Stimulated activated CD4-positive, alpha-beta T cell treated with anti-CD3 and anti-CD28 coated beads, Interleukin-4, amount 100 ng/mL, for 24 hours (primary cell): Measurements from ENCODE around the gene ZNF692.

Experiments
- DNase-seq: peaks from one replicate; pipeline ENCODE4 v3.0.0-alpha.2; 2020

ZNF692 gene

DNA sequence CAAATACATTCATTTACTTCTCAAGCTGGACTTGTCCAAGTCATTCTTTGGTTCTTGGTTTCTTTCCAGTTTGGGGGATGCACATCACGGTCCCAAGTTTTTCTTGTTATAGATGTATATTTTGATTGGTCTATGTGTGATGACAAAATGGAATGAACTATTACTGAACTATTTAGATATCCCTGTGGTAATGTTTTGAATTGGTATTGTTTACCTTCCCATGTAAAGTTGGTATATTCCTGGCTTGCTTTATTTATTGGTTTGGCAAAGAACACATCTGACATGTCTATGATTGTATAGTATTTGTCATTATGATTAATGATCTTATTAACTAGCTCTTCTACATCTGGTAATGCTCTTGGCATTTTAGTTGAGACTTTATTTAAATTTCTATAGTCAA lies 22.4 kb upstream of the ZNF692 start:
- no peak for DNase-seq

GRCh38 chr1:248873993-248874533 lies 15.2 kb upstream of the ZNF692 start:
- DNase-seq = peak; percentile 86

DNA sequence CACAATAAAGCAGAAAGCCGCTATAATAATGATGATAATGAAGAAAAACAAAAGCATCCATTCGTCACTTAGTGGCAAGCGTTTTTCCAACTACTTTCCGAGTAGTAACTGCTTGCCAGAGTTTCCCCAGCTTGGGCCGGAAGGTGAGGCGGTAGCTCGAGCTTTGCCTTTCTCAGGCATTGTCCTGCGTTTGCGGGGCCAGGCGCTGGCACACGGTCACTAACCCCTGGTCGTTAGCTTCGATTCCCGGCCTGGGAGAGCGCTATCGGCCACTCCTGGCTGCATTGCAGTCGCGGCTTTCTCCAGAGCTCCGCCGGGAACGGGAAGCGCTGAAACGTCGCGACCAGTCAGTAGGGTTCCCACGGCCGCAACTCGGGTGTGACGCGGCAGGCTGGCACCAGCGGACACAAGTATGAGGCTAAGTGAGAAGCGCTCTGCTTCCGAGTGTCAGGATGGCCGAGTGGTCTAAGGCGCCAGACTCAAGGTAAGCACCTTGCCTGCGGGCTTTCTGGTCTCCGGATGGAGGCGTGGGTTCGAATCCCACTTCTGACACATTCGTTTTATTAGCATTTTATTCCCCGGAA lies 14.6 kb upstream of the ZNF692 start:
- peak; percentile 97 for DNase-seq

DNA sequence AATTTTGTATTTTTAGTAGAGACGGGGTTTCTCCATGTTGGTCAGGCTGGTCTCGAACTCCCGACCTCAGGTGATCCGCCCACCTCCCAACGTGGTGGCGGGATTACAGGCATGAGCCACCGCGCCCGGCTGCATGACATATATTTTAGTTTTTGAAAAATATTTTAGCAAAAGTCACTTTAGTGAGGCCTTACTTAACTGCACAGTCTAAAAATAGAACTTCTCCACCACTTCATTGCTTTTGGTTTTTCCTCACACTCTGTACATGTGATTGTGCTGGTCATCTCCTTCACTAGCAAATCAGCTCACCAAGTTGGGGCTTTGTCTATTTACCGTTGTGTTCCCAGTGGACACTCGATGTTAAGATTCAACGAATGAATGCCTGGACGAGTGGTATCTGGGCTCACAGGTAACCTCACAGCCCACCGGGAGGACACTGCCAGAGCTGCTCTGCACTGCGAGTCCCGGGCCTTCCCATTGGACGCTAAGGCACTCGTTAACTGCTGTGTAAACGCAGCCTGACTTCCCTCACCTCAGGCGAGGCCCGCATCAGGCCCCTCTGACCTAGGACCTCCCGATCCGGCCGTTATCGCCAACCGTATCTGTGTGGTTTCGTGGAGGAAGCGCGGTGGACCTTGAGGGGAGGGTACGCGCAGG lies 14.0 kb upstream of the ZNF692 start:
- peak; percentile 67 for DNase-seq

GRCh38 chr1:248871837-248872401 lies 13.0 kb upstream of the ZNF692 start:
- no peak for DNase-seq

GRCh38 chr1:248862998-248863881 lies 4.4 kb upstream of the ZNF692 start:
- DNase-seq = peak; percentile 84

DNA sequence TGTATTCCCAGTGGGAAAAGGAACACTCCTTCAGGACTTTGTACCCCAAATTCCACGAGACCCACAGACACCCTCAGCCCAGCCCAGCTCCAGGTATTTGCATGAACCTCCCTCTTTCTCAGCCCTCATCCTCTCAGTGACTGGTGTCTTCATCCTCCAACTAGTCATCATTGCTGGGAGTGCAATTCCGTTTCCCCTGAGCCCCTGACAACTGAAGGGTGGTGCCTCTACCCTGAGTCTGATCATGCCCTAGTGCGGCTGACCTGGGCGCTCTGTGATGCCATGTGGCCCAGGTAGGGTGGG lies 3.8 kb upstream of the ZNF692 start:
- DNase-seq = no peak

DNA sequence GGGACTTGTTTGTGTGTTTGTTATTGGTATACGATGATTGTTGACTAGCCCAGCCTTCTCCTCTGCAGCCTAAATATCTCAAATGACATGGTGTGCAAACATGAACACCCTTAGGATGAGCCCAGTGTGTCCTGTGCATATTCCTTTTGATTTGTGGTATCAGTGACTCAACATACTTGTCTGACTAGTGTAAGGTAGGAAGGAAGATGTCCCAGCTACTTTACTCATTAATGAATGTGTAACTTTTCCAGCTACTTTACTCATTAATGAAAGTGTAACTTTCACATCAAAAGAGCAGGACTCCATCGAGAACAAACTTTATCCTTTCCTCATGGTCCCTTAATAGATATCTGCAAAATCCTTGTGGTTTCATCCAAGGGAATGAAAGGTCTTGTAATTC lies 2.7 kb upstream of the ZNF692 start:
- no peak for DNase-seq

DNA sequence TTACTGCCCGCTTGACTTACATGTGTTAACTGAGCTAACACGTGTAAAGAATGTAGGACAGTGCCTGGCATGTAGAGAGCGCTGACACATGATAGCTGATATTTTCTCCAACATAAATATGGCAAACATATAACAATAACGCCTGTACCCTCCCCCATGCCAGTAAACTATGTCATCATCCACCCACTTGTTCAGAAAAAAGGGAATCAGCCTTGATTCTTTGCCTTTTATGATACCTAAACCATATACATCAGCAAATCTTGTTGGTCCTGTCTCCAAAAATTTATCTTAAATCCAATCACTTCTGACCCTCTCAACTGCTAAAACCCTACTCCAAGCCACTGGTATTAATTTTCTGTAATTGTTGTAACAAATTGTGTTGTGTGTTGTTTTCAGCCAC lies 1.1 kb upstream of the ZNF692 start:
- DNase-seq = no peak

DNA sequence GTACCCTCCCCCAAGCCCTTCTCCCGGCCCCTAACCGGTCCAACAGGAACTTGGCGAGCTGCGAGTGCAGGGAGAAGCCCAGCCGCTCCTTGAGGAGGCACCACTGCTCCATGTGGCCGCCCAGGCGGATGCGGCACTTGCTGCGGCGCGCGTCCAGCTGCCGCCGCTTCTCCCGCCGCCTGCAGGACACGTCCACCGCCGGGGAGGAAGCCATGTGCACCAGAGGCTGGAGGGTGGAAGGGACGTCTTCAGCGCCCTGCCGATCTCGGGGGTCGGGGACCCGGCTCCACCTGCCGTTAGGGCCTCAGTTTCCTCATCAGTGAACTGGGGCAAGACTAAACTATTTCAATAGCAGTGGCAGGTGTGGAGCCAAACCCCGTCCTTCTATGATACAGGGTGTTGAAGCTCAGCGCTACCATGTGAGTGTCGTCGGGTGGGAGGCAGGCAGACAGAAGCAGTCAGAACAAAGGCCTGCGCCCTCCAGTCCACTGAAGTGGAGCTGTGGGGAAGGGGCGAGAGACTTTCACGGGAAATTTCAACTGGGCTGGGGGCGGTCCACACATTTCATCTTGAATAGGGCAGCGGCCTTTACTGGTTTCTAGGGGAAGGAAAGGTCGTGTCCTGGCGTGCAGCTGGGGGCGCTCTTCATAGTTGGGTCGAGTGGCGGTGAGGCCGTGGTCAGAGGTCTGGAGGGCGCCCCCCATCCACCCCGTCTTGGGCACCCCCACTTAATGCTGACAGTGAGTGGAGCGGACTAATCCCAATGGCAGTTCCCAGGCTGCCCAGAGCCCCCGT lies 592 bp downstream of the ZNF692 start:
- peak; percentile 31 for DNase-seq

DNA sequence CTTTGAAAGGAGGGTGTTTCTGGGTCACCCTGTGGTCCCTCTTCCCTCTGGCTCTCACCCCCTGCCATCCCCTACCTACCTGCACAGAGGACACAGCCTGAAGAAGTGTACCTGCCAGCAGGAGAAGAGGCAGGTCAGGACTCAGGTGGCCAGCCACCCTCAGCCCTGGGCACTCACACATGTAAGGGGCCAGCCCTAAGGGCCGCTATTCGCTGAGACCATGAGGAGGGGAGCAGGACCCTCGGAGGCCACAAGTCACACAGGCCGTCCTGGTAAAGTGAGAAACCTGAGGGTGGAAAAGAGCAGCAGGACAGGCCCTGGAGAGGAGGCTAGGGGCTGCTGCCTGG lies 1.2 kb downstream of the ZNF692 start:
- DNase-seq = no peak

- no peak for DNase-seq
Observed at GRCh38 chr1:248857201-248857600, 1.7 kb downstream of the ZNF692 start.

DNA sequence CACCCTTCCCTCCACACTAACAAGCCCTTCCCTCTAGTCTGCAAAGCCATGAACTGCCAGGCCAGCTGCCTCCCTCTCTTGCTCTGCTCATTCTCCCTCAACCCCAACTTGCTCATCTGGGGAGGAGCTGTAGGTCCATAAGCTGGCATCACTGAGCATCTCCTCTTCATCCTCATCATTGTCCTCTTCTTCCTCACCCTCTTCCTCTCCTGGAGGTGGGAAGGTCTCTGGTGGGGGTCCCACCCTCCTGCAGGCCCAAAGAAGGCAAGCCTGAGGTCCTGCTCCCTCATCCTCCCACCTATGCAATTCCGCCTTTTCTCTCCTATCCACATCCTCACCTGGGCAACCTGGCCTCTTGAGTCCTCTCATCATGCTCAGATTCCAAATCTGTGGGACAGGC lies 2.7 kb downstream of the ZNF692 start:
- DNase-seq = no peak

- no peak for DNase-seq
Observed at GRCh38 chr1:248855580-248855979, 3.3 kb downstream of the ZNF692 start.

GRCh38 chr1:248853663-248854375 lies 5.1 kb downstream of the ZNF692 start:
- DNase-seq = no peak

GRCh38 chr1:248852481-248853405 lies 6.1 kb downstream of the ZNF692 start:
- no peak for DNase-seq

- DNase-seq = no peak
Observed at GRCh38 chr1:248851390-248851789, 7.5 kb downstream of the ZNF692 start.

DNA sequence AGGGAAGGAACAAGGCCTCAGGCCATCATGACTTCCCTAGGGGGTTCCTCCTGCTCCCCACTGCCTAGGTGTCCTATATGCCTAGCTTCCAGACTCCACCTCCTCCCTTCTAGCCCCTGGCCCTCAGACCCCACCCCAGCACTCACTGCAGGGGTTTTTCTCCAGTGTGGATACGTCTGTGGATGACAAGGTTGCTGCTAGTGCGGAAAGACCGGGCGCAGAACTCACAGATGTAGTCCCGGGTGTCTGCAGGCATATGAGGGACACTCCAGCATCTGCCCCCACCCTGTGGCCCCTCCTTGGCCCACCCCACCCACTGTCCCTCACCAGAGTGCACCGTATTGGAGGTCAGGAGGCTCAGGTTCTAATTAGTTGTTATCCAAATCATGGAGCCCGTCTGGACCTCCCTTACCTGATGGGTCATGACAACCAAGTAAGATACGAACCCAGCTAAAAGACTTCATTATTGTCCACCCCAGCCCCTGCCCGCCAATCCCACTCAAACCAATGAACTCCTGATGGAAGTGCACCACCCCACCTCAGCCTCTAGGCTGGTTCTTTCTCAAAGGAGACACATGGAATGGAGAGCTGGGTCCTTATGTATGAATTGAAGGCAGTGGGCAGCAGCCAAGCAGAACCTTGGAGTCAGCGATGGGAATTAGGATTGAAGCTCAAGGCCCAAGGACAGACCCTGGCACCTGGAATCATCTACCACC lies 8.2 kb downstream of the ZNF692 start:
- DNase-seq = no peak

DNA sequence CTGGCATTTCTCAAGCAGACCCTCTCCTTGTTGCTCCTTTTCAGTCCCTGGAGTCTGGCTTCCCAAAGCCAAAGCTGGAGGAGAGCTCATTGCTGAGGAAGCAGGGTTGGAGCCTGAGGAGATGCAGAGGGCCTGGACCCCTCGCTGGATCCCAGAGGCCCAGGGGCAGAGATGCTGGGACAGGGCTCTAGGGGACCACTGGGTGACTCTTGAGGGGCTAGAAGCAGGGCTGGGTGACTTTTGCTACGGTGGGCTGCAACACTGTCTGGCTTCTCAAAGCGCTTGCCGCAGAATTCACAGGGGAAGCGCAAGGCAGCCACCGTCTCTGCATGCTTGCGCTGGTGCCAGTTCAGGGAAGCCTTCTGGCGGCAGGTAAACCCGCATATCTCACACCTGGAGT lies 8.8 kb downstream of the ZNF692 start:
- no peak for DNase-seq

- DNase-seq = no peak
Observed at GRCh38 chr1:248849637-248850036, 9.2 kb downstream of the ZNF692 start.
